DND-41 (cell line): ENCODE data around the gene LRRC25.

Experiments used
- EZH2 ChIP-seq: IDR thresholded peaks from 3 replicates; pipeline ENCODE4 v1.6.1; 2012; ENCODE audit warnings: borderline replicate concordance, low read depth, mild to moderate bottlenecking, moderate library complexity, low read length, inconsistent platforms; ENCODE audit not compliant: severe bottlenecking
- TF ChIP-seq, protein P1 (sequence below): IDR thresholded peaks from 2 replicates; pipeline ENCODE4 v1.5.1; 2012; ENCODE audit warnings: borderline replicate concordance, low read length, moderate library complexity, mild to moderate bottlenecking; ENCODE audit not compliant: poor library complexity, severe bottlenecking; ENCODE audit errors: extremely low read depth

DNA sequence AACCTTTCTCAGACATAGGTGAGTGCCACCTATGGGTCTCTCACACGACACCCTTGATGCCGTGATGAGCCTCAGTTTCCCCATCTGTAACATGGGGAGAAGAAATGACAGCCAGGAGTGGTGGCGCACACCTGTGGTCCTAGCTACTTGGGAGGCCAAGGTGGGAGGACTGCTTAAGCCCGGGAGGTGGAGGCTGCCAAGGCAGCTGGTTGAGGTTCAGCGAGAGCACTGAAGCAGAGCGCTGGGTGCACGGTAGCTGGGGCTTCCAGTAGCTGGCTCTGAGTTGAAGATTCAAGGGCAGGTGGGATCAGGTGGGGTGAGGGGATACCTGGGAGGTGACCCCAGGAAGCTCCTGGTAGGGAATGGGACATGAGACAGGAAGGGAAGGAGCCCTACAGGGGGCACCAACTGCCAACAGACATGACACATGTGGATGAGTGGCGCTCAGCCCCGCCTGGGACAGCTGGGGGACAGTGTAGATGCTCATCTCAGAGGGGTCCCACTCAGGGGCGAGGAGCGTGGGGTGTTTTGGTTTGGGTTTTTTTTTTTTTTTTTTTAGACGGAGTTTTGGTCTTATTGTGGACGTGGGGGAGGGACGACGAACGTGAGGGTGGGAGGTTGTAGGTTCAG, 15.3 kb upstream of the LRRC25 start:
- TF ChIP-seq, protein P1, sequence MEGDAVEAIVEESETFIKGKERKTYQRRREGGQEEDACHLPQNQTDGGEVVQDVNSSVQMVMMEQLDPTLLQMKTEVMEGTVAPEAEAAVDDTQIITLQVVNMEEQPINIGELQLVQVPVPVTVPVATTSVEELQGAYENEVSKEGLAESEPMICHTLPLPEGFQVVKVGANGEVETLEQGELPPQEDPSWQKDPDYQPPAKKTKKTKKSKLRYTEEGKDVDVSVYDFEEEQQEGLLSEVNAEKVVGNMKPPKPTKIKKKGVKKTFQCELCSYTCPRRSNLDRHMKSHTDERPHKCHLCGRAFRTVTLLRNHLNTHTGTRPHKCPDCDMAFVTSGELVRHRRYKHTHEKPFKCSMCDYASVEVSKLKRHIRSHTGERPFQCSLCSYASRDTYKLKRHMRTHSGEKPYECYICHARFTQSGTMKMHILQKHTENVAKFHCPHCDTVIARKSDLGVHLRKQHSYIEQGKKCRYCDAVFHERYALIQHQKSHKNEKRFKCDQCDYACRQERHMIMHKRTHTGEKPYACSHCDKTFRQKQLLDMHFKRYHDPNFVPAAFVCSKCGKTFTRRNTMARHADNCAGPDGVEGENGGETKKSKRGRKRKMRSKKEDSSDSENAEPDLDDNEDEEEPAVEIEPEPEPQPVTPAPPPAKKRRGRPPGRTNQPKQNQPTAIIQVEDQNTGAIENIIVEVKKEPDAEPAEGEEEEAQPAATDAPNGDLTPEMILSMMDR, result no peak
- TF ChIP-seq EZH2, result no peak
